Omental fat pad (tissue), 4 donors: ENCODE data around the gene SOWAHB. TPM values are rescaled to one million over a fixed set of nuclear protein-coding genes. Genes with fewer than 3 reads are reported as not detected.

Experiments
- ATAC-seq: fragments of 150-250 bp; one replicate; pipeline ENCODE4 v1.9.1; 2016; ENCODE audit warnings: mild to moderate bottlenecking, moderate library complexity; ENCODE audit not compliant: low FRiP score
- DNase-seq: peaks from one replicate; pipeline ENCODE4 v3.0.0-alpha.2; 2019; ENCODE audit warnings: low spot score
- total RNA-seq, 4 donors: library from RNA; depleted of rRNA; stranded (reverse); fragments of >200 nt; gene quantifications; one replicate each; pipeline ENCODE4 v1.1.0, GENCODE V29; 2016
- TF ChIP-seq, protein P1 (sequence below), 3 donors: fragments of 450-650 bp; IDR thresholded peaks; one replicate each; pipeline ENCODE4 v1.5.1; 2016 to 2017; ENCODE audit warnings: antibody characterized with exemption in 3 of 3, mild to moderate bottlenecking in 3 of 3, moderate library complexity in 2 of 3

Gene SOWAHB
- total RNA-seq, 4 donors from 2014 or later: 0.12 to 0.28 TPM; not detected in 2

DNA sequence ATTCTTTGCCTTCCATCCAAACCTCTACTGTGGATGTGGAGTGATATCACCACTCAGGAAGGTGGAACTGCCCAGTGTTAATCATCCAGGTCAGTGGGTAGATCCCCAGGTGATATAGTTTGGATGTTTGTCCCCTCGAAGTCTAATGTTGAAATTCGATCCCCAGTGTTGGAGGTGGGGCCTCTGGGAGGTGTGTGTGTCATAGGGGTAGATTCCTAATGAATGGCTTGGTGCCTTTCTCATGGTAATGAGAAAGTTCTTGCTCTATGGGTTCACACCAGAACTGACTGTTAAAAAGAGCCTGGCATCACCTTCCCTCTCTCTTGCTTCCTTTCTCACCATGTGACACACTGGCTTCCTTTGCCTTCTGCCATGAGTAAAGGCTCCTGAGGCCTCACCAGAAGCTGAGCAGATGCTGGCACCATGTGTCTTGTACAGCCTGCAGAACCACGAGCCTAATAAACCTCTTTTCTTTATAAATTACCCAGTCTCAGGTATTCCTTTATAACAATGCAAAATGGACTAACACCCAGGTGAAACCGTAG is 6.8 kb upstream of the SOWAHB start:
- TF ChIP-seq, protein P1, sequence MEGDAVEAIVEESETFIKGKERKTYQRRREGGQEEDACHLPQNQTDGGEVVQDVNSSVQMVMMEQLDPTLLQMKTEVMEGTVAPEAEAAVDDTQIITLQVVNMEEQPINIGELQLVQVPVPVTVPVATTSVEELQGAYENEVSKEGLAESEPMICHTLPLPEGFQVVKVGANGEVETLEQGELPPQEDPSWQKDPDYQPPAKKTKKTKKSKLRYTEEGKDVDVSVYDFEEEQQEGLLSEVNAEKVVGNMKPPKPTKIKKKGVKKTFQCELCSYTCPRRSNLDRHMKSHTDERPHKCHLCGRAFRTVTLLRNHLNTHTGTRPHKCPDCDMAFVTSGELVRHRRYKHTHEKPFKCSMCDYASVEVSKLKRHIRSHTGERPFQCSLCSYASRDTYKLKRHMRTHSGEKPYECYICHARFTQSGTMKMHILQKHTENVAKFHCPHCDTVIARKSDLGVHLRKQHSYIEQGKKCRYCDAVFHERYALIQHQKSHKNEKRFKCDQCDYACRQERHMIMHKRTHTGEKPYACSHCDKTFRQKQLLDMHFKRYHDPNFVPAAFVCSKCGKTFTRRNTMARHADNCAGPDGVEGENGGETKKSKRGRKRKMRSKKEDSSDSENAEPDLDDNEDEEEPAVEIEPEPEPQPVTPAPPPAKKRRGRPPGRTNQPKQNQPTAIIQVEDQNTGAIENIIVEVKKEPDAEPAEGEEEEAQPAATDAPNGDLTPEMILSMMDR (IDR thresholded peaks at IDR 0.05): no peak
- ATAC-seq: no peak

DNA sequence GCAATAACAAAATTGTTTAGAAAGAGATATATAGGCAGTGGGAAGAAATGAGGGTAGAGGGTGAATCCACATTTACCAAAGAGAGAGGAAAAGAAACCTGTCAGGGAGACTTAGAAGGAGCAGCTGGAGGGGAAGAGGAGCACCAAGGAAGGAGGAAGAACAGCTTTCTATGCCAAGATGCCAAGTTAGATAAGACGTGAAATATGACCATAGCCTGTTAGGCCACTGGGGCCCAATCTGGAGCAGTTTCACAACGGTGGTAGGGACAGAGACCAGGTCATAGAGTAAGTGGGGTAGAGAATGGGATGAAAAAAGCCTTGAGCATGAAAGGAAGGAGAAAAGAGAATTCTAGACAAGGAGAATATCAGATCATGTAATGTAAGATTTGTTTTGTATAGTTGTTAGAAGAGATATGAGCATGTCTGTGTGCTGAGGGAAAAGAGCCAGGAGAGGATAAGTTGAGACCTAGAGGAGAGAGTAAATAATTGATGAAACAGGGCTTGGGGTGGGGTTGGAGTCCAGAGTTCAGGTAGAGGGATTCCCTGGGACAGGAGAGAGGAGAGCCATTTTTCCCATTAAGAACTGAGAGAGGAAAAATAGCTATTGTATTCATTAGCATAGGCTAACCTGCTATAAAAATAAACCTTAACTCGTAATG is 4.4 kb upstream of the SOWAHB start:
- TF ChIP-seq, protein P1 (IDR thresholded peaks at IDR 0.05): no peak
- no peak for DNase-seq
- ATAC-seq: no peak

More for the DNA sequence above, 6.8 kb upstream of the SOWAHB start:
- no peak for DNase-seq

DNA sequence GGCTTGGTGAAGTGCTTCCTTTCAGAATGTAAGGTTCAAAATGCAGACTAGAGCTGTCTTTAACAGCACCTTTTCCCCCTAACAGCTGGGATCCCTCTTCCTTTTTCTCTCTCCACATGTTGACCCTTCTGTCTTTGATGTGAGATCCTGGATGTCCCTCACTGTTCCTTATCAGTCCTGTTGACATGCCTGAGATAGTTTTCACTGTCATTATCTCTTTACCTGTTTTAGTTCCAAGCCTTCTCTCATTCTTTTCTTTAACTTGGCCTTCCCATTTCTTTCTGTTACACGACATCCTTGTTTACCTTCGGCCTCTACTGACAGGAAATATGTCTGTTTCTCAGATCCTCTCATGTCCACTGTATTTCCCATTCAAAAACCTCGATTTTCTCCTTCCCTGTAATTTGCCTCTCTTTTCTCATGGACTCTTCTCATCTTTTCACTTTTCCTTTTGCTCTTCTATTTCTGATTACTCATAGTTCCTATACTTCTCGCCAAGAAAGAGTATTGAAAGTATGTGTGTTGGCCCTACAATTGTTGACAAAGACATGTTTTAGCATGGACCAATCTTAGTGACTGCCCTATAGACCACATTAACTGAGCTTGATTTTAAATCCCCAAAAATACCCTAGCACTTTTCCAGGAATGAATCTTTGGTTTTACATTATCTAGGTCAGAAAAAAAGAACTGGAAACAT is 1.2 kb upstream of the SOWAHB start:
- TF ChIP-seq, protein P1 (IDR thresholded peaks at IDR 0.05): no peak
- no peak for DNase-seq

DNA sequence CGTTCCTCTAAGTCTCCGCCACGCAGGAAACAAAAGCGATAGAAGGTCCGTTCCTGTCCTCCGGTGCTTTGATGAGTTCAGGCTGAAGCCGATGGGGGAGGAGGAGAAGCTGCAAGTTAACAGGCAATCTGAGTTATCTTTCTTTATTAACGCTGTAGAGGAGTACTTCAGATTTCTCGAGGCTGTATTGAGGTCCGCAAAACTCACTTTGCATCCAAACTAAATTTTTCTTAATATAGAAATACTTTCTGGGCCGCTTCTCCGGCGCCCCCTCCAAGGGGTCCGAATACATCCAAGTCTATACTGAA is 395 bp upstream of the SOWAHB start:
- TF ChIP-seq, protein P1 (IDR thresholded peaks at IDR 0.05): no peak
- ATAC-seq: no peak
- no peak for DNase-seq

More for the DNA sequence above, 1.2 kb upstream of the SOWAHB start:
- ATAC-seq: no peak

DNA sequence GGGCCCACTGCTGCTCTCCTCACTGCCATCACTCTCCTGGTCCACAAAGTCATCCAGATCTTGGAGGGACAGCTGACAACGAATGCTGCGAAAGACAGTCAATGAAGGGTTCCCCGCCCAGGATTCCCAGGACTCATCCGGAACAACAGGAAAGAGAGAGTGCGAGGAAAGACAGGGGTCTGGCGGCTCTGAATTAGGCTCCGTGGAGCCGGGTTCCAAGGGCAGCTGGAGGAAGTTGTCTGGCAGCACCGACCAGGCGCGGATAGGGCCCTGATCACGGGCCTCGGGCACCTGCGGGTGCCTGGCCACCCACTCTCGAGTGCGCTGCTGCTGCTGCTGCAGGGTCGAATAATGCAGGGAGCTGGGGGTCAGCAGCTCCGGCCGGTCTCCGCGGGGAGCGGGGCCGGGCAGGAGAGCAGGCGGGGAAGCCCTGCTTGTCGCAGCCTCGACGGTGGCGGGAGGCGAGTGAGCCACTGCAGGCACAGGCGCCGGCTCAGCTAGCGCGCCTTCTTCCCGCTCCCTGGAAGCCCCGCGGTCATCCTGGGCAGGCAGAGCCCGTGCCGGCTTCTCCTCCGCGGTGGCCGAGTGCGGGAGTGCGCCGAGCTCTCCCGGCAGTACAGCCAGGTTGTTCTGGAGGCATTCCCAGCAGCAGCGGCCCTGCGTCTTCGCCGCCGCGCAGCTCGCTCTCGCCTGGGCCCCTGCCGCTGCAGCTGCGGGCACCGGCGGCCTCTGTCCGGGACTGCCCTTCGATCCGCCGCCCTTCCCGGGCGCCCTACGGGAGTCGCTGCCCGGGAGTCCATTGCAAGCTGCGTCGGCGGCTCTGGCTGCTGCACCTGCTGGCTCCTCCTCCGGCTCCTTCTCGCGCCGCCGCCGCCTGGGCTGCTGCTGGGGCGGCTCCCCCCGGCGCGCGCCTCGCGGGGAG is 1.1 kb downstream of the SOWAHB start:
- DNase-seq (no peak), ATAC-seq (peak; percentile 67)
- TF ChIP-seq, protein P1 (IDR thresholded peaks at IDR 0.05): no peak

DNA sequence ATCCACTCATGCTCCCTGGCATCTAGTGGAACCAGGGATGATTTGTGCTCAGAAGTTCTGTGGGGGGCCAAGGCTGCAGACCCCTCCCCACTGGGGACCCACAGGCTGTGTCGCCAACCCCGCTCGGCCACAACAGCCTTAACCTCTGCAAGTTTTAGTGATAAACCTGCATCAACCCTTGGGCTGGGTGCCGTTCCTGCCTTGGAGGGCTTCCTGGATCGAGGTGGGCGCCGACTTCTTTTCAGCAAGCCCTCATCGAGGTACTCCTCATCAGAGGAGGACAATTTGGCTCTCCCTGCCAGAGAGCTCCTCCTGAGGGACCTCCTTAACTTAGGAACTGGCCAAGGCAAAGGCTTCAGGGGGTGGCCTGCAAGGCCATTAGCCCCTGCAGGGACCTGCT is 1.9 kb downstream of the SOWAHB start:
- TF ChIP-seq, protein P1 (IDR thresholded peaks at IDR 0.05): no peak
- ATAC-seq: no peak

More for the DNA sequence above, 1.9 kb downstream of the SOWAHB start:
- DNase-seq: no peak
